Fibroblast of upper back skin (primary cell): ENCODE results near the gene RAPGEF4.
A peak's percentile ranks its signal among the peaks of the same experiment; 100 is the strongest.
"Not testable (repeated sequence)": the region's sequence is repeated elsewhere in the genome, so short reads cannot be mapped to it uniquely, and the experiment has no call there.

Source experiments
- DNase-seq: peaks from one replicate; pipeline ENCODE4 v3.0.0-alpha.2; 2013

RAPGEF4 gene

GRCh38 chr2:173079141-173079540, 343.5 kb downstream of the RAPGEF4 start:
- no peak for DNase-seq

DNA sequence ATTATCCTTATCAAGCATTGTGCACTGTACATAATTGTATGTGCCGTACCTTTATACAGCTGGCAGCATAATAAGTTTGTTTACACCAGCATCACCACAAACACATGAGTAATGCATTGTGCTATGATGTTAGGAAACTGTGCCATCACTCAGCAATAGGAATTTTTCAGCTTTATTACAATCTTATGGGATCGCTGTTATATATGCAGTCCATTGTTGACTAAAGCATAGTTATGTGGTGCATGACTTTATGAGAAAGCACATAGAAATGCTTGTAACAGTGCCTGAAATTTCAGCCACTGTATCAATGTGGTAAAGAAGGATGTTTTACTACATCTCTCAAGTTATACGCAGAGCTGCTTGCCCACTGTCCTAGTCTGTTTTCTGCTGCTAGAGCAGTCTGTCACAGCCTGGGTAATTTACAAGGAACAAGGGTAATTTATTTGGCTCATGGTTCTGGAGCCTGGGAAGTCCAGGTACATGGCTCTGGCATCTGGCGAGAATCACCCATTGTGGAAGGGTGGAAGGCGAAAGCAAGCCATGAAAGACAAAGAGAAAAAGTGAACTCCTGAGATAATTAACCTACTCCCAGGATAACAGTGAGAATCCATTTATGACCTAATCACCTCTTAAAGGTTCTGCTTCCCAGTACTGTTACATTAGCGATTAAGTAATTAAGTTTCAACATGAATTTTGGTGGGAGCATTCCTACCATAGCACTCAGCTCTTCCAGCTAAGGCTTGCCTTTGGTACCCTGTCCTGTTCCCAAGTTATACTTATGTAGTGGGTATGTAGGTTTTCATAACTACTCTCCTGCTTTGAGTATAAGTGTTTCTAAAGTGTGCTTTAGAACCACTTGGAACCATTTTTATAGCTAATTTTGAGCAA, 344.6 kb downstream of the RAPGEF4 start:
- DNase-seq: peak; percentile 95

DNA sequence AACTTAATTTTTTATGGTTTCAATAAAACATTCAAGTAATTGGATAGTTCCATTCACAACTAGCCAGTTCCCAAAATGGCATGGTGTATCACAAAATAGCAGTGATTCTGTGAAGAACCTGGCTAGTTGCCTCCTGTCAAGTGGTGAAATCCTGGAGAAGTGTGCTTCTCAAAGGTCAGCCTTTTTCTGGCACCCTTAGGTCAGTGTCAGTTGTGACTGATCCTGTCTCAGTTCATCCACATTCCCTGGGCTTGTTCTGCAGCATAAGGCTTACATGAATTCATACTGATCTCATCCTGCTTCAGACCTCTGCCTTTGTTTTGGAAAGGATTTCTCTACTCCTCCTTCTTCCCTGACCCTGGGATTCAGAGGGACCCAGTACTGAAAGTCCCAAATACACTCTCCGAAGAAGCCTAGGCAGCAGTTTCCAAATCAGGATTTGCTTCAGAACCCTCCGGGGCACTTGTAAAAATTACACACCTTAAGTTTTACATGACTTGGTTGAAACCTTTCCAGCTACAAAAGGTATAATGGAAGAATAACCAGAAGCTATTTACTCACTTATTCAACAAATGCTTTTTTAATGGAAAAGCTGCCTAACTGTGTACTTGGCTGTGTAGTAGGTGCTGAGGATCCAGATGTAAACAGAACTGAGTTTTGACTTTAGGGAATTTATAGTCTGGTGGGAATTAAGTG, 351.0 kb downstream of the RAPGEF4 start:
- no peak for DNase-seq

DNA sequence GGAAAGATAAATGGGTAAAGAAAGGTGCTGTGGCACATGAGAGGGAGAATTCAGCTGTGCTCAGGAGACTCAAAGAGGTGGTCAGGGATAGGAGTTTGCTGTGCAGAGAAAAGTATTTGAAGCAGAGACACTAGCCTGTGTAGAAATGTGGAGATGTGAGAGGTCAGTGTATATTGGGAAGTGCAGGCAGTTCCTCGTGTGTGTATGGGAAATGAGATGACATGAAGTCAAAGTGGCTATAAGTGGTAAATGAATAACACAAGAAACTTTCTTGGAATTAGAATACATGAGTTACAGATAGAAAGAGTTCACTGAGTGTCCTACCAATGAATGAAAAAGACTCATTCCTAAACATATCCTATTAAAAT, 351.6 kb downstream of the RAPGEF4 start:
- peak; percentile 57 for DNase-seq

- DNase-seq: no peak
Observed at GRCh38 chr2:173087793-173088496, 352.3 kb downstream of the RAPGEF4 start.

DNA sequence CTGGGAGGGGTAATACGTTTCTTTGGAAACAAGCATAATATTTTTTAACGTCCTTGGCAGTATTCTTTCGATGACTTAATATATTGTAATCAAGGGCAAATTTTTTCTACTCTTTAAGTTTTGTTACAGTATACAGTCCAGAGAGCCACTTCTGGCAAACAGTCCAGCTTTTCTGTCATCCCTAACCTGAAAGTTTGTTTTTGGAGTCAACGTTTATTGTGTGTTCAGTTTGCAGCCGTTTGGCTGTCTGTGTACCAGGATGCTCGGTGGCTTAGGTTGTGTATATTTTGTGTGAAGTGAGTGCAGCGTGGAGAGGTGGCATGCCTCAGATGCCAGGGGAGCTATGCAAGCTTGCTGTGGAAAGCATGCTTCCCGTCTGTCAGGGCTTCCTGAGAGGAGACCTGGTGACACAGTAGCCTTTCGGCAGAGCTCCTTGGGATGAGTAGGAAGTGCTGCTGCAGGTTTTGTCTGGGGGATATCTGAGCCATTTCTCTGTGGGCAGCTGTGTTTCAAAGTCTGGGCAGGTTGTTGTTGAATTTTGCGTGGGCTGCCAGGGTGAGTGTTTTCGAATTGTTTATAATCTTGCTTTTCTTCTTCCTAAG, 354.7 kb downstream of the RAPGEF4 start:
- DNase-seq: peak; percentile 47

DNA sequence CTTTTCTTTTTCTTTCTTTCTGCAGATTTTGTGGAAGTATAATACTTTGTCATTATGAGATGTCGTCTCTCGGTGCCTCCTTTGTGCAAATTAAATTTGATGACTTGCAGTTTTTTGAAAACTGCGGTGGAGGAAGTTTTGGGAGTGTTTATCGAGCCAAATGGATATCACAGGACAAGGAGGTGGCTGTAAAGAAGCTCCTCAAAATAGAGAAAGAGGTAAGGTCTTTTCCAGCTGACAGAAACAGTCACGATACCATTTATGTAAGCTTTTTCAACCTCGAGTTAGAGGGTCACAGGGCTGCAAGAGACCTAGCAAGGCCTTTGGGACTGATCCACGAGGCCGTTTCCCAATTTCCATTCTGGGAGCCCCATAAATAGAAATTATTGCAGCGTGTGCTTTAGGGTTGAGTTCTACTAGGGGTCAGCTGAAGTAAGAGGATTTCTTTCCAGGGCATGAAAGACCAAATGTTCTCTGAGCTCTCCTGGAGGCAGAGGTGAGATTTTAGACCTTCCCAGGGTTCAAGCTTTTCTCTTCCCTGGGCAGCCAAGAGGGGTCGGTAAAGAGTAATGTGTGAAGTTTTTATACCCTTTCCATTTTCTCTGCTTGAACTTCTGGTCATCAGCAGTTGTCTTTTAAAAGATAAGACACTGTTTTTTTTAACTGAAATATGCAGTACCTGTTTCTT, 355.5 kb downstream of the RAPGEF4 start:
- no peak for DNase-seq

DNA sequence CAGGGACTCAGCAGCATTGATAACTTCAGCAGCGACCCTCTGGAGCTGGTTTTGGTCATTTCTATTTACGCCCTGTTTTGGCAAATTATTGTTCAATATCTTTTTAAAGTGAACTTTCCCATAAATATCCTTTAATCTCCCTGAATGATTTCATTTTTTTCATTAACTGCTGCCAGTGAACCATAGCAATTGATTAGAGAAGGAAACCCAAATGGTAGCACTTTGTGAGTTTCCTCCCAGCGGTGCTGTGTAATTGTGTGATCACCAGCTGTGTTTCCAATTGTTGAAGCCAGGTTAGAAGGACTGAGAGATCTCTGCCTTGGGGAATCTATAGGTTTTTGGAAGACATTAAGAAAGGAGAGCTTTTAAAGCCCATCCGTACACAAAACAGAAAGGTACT, 356.3 kb downstream of the RAPGEF4 start:
- no peak for DNase-seq

- DNase-seq: no peak
Observed at GRCh38 chr2:173092844-173093402, 357.3 kb downstream of the RAPGEF4 start.

DNA sequence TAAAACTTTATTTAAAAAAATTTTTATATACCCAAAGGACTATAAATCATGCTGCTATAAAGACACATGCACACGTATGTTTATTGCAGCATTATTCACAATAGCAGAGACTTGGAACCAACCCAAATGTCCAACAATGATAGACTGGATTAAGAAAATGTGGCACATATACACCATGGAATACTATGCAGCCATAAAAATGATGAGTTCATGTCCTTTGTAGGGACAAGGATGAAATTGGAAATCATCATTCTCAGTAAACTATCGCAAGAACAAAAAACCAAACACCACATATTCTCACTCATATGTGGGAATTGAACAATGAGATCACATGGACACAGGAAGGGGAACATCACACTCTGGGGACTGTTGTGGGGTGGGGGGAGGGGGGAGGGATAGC, 358.0 kb downstream of the RAPGEF4 start:
- DNase-seq: not testable (repeated sequence)

DNA sequence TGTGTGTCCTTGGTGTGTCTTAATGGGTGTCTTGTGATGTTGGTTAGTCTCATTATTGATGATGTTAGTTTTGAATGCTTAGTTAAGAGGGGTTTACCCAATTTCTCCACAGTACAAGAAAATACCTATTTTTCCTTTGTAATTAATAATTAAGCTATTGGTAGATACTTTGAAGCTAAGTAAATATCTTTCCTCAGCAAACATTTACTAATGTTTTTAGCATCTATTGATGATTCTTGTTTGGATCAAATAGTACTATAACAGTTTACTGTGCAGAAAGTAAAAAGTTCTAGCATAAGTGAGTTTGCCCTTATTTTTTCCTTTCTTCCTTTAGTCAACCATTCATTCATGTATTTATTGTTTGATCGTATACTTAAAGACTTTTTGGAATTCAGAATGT, 359.1 kb downstream of the RAPGEF4 start:
- no peak for DNase-seq

GRCh38 chr2:173095356-173095755, 359.7 kb downstream of the RAPGEF4 start:
- DNase-seq: no peak

DNA sequence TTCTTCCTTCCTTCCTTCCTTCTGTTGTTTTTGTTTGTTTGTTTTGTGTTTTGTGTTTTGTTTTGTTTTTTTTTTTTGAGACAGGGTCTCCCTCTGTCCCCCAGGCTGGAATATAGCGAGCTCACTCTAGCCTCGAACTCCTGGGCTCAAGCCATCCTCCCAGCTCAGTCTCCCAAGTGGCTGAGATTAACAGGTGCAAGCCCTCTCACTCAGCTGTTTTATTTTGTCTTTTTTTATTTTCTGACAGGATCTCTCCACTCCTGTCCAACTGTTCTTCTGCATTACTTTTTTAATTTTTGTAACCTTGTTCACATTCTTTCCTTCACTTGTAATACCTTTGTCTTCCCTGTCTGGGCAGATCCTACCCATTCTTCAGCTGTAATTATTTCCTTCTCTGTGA, 363.6 kb downstream of the RAPGEF4 start:
- DNase-seq: no peak

DNA sequence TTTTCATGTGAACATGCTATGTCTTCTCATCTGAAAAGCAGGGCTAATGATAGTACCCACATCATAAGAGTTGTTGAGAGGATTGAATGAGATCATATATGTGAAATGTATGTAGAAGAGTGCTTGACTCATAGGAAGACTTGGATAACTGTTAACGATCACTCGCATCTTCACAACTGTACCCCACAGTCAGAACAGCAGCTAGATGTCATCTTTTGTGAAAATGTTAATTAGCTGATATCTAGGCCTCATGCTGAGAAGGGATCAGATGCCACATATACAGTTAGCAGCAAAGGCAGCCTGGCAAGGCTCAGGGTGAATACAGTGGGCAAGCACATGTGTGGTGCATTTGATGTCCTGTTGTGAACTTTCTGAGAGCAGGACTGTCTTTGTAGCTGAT, 364.2 kb downstream of the RAPGEF4 start:
- DNase-seq: no peak

GRCh38 chr2:173101687-173102086, 366.0 kb downstream of the RAPGEF4 start:
- DNase-seq: no peak
